ENCODE data around the gene IRAK3.
"Not testable (repeated sequence)": the region's sequence is repeated elsewhere in the genome, so short reads cannot be mapped to it uniquely, and the experiment has no call there.

Gene IRAK3

DNA sequence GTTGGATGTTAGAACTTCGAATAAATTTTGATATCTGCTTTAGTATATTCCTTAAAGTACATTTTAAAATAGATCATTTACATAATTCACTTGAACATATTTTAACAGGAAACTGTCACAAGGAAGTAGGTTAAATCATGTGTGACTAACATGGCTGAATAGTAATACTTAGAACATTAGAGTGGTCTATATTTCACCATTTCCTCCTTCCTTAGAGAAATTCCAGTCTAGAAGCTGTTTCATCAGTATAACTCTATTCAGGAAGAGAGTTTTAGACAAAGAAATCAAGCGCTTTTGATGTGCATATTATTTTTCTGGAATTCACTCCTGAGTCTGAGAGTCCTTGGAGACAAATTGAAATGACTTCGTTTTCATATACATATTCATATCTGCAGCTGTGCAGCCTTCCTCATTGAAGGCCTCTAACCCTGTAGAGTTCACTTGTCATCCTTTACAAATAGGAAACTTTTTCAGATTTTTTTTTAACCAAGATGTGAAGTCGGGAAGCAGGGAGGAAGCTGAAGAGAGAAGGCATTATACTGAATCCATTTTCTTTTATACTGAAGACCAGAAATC, 28.4 kb downstream of the IRAK3 start:
- DNase-seq, result no peak

DNA sequence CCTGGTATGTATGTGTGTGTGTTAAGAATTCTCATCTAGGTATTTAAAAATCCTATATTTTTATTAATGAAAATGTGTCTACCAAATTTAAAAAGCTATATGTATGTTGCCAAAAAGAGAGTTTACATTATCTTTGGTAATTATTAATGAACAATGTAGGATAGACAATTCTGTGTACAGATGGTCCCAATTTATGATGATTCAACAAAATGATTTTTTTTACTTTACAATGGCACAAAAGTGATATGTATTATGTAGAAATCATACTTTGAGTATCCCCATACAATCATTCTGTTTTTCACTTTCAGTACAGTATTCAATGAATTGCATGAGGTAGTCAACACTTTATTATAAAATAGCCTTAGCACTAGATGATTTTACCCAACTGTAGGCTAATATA, 39.4 kb downstream of the IRAK3 start:
- DNase-seq, result no peak

DNA sequence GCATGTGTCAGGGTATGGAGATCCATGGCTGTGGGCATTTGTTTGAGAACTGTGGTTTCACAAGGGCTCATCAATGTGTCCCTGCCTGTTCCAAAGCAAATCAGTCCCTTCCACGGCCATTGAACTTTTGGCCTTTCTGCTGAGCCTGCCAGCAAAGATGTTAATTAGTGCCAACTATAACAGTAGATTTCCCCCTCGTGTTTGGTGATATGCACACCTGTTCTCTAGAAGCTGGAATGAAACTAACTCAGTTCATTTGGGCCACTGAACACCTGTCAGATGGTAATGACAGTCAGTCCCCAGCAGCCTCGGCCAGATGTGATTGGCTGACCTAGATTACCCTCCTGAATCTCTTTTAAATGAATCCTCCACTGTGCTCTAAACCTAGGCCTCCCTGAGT, 43.2 kb downstream of the IRAK3 start:
- no peak for DNase-seq

DNA sequence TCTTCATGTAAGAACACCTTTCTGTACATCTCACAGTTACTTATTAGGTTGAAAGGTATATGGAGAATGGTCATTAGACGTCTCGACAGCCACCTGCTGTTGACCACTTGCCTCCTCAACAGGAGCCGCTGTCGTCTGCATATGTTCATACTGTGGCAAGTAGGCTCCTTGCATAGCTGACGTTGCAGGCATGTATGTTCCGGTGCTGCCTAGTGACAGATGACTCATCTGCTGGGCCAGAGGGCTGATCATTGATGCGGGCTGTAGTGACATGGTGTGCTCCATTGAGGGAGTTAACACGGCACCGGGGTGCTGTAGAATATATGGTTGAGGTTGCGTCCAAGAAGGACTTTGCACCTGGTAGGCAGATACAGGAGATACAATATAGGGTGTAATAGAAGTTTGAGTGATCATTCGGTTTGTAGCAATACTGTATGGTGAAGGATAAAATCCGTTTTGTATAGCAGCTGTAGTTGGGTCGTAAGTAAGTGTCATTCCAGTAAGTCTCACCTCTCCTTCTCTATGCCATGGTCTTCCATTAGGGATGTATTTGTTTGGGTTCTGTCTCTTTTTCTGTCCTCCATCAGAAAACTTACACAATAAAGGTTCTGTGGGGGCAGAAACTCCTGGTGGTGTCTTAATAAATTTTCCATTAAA, 45.2 kb downstream of the IRAK3 start:
- not testable (repeated sequence) for DNase-seq

DNA sequence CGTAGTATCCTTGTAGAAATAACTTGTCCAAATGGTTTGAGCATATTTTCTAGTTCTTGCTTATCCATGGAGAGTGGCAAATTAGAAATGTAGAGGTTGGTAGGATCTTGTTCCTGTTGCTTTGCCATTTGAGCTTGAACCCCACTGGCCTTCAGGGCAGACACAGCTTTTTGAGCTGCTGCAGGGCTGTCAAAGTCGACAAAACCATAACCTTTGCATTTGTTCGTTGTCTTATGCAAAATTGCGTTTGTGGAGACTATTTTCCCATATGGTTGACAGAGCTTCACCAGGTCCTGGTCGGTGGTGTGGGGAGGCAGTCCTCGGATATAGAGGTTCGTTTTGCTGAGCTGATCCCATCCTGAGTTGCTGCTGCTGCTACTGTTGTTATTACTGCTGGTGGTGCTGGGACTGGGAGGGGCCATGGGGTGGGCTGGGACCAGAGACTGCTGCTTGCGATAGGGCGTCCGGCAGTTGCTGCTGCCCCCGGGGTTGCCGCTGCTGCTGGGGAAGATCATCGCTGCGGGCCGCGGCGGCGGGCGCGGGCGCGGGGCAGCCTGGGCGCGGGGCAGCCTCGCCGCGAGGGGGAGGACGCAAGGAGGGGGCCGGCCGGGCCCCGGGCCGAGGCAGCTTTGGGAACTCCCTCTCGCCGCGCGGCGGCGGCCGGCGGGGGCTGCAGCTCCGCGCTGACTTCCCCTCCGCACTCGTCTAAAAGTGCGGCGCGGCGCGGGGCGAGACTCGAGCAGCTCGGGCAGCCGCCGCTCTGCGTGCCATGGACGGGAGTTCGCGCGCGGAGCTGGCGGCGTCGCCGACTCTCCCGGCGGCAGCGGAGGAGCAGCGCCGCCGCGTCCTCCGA, 46.0 kb downstream of the IRAK3 start:
- not testable (repeated sequence) for DNase-seq

DNA sequence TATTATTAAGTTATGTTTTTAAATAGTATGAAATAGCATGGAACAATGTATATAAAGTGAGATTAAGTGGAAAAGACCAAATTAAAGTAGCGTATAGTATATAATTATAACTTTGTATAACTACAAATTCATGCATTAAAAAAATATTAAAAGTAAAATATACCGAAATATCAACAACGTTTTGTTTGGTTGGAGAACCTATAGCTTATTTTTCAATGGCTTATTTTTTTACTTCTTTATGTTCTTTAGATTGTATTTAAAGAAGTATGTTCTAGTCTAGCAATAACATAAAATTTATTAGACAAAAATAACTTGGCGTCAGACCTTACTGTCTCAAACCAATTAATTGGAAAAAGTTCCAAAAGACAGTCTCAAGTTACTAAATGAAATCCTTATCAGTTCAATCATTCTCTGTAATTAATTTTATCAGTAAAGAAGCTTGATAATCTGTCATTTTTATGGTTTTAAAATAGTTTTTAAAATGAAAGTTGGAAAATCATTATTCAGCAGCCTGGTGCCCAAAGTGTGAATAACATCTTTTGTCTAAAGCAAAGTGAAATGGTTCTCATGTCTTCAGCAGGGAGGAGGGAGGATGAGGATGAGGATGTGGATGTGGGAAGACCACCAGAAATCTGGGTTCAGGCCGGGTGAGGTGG, 46.7 kb downstream of the IRAK3 start:
- DNase-seq, result no peak

DNA sequence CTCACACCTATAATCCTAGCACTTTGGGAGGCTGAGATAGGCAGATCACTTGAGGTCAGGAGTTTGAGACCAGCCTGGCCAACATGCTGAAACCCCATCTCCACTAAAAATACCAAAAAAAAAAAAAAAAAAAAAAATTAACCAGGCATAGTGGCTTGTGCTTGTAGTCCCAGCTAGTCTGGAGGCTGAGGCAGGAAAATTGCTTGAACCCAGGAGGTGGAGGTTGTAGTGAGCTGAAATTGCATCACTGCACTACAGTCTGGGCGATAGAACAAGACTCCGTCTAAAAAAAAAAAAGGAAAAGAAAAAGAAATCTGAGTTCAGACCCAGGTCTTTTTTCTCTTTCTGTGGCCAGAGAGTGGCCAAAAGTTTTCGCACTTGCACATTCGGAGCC, 47.3 kb downstream of the IRAK3 start:
- not testable (repeated sequence) for DNase-seq

DNA sequence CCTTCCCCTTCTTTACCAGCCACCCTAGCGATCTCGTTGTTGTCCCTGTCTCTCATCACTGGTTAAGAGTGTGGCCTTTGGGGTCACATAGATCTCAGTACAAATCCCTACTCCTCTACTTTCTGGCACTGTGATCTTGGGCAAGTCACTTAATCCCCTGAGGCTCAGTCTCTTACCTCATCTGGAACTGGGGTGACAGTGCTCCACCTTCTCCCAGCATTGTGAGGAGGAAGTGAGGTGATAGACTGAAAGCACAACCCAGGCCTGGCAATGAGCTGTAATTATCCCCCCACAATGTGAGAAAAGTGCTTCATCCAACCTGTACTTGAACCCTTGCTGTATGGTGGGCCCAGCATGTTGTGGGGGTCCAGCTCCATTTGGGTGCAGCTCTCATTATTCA, 48.0 kb downstream of the IRAK3 start:
- DNase-seq, result no peak

DNA sequence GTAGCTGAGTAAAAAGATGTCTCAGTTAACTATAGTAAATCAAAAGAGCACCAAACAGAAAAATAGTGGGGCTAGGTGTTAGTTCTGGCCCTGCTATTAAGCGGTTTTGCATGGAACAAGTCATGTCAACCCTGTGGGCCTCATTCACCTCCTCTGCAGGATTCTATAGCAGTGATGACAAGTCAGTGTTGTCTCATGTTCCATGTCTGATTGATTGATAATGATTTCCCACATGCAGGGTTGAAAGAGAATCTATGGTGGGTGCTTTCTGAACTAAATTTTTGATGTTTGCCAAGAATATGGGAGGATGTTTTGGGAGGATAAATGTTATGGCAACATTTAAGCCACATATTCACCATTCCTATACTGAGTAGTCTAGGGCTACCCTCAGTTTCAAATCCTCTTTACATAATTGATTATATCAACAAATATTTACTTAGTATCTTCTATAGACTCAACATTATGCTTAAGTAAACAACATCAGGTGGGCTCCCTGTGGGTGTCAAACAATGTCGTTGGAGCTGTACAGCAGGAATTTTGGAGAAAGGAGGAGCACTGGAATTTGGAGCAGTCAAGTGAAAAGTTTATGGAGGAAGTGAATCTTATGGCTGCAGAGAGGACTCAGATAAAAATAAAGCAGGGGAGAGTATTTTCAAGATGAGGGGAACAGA, 48.6 kb downstream of the IRAK3 start:
- DNase-seq, result no peak

DNA sequence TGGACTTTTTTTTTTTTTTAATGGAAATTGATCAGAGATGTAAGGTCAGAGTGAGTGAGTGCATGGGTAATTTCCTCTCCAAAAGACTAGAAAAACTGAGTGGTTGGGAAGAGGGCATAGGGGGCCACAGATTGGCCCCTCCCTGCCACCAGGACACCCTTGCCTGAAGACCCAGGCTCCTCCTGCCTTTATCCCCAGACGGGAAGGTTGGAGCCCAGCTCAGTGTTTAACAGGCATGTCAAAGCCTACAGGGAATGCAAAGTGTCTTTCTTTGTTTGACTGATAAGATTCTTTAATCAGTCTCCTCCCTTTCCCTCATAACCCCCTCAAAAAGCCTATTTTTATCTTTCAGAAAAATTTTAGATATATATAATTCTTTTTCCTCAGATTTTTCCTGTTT, 50.3 kb downstream of the IRAK3 start:
- DNase-seq, result no peak

DNA sequence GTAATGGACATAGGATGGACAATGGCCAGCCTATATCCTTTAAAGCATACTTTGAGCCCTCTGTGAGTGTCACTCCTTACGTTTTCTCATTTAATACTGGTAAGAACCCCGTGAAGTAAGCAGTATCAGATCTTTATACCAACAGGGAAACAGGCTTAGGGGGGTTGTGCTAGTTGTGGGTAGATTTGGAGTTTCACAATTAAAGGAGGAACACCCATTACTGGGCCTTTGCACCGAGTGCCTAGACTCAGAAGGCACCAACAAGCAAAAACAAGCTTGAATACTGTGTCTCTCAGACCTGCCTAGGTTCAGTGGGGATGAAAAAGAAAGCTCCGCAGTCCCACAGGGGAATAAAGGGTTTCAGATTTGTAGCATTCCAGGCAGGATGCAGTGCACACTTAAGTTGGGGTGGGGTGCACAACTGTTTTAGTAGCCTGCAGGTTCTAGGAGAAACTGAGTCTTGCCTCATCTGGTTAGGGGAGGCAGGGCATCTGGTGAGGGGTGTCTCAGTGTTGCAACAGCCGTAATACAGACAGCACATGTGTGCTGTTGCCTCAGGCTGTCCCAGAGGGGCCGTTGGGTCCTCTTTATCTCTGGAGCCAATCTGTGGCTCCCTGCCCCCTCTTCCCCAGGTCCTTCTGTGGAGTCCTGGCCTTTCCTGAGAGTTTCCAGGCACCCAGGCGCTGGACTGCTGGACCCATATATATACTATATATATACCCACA, 51.2 kb downstream of the IRAK3 start:
- DNase-seq, result no peak

DNA sequence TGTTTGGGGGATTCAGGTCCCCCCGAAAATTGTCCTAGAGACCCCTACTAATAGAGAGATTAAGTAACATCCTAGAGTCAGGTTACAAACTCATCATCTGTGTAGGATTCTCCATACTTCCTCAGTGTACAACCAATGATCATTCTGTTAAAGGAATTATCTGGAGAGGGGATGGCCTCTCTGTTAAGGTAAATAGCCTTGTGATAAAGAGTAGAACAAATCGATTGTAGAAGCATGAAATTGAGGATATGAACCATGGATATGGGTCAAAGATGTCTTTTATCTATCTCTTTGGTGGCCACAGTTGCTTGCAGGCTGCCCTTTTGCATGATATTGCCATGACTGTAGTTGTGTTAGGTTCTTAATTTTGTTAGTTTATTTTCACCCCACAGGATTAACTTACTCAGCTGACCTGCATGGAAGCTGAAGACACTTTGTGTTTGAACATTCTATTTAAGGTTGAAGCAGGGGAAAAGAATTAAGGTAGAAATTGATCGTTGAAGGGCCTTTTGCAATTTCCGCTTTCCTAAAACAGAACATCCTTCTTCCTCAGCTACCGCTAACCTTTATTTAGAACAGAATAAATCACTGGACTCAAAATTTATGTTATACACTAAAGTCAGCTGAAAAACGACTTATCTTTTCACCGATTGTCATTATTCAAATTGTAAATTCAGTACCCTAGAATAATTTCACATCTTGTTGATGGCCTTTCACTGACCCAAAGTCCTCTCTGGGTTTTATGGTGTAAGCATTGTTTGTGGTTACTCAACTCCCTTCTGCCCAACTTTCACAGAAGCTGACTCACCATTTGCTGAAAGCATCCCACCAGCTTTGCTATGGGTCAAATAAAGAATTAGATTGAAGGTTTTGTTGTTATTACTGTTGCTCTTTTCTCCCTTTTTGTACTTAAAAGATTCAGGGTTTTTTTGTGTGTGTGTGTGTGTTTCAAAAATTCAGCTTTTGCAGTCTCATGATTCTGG, 52.3 kb downstream of the IRAK3 start:
- DNase-seq, result no peak

DNA sequence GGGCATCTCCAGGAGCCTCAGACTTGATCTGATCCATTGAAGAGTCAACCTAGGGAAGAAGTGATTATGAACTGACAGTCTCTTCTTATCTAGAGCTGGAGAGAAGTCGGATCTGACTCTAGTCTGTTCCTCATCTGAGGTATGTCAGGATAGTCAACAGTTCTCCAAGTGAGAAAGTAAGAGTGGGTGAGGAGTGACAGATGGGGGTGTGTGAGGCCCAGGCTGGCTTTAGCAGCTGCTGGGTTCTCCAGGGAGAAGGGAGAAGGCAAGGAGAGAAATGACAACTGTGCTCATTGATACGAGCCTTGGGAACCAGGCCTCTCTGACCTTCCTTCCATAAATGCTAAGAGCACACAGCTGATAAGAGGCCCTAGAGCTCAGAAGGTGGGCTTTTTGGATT, 53.3 kb downstream of the IRAK3 start:
- DNase-seq, result no peak

DNA sequence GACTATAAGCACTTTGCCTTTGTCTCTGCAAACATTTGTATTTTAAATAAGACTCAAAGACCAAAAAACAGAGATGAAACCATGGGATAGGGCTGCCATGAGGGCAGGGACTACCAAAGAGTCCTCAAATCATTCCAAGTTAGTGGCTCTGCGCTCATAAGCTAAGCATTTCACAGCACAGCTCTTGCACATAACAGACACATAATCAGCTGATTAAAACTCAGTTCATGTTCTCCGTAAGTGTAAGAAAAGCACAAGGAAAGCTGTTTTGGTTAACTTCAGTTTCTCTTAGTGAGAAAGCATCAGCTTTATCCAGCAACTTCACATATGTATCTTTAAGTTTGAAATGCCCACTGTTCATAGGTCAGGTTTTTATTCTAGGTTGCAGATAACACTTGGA, 54.9 kb downstream of the IRAK3 start:
- no peak for DNase-seq

DNA sequence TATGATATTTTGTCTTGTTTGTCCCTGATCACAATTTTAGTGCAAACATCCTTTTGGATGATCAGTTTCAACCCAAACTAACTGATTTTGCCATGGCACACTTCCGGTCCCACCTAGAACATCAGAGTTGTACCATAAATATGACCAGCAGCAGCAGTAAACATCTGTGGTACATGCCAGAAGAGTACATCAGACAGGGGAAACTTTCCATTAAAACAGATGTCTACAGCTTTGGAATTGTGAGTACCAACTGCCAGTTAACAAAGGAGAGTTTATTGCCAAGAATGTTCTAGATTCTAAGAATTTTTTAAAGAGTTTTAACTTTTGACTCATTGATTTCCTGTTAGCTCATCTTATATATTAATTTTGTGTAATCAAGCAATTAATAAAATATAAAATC, 55.4 kb downstream of the IRAK3 start:
- DNase-seq, result no peak

DNA sequence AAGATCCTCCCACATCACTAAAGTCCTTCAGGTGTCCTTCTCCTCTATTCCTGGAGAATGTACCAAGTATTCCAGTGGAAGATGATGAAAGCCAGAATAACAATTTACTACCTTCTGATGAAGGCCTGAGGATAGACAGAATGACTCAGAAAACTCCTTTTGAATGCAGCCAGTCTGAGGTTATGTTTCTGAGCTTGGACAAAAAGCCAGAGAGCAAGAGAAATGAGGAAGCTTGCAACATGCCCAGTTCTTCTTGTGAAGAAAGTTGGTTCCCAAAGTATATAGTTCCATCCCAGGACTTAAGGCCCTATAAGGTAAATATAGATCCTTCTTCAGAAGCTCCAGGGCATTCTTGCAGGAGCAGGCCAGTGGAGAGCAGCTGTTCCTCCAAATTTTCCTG, 58.7 kb downstream of the IRAK3 start:
- no peak for DNase-seq

DNA sequence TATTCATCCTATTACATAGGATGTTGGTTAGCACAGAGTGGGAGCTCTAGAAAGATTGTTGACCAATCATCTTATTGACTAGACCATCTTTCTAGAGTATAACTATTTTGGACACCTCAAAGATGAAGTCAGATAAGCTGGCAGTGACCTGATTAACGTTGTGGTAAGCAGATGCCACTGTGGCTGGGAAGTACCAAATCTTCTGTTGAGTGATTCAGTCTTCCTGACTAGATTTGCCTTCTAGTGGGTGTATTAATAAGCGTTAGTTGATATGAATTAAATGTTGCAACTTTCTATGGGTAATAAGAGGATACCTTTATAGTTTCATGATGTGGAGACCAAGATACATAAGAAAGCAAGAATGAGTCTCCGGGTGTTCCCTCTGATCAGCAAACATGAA, 62.0 kb downstream of the IRAK3 start:
- no peak for DNase-seq

DNA sequence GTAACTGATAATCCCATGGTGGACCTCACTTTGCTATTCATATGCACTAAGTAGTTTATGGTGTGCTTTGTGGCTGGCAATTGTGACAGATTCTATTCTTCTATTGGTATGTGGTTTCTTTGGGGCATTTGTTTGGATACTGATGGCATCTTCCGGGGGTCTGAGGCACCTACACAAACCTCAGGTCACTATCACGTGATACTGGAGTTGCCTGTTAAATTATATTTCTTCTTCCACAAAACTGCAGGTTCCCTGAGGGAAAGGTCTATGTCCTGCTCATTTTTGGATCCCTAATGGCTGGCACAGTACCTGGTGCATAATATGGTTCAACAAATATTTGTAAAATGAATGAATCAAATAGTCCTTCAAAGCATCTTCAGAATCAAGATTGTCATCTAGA, 63.8 kb downstream of the IRAK3 start:
- no peak for DNase-seq

DNA sequence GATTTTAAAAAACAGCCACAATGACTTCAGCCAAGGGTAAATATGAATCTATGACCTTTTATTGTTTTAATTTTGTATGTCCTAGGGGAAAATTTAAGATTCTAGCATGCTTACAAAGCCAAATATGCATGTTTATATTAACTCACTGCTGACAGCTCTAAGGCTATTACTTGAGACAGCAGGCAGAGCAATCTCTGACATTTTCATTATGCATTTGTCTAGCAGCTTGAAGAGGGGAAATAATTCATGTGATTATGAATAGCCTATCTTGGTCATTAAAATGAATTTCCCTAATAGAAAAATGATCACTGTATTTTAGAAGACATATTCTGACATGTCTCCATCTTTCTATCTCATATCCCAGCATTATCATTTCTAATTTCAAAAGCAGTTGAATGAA, 66.7 kb downstream of the IRAK3 start:
- no peak for DNase-seq

DNA sequence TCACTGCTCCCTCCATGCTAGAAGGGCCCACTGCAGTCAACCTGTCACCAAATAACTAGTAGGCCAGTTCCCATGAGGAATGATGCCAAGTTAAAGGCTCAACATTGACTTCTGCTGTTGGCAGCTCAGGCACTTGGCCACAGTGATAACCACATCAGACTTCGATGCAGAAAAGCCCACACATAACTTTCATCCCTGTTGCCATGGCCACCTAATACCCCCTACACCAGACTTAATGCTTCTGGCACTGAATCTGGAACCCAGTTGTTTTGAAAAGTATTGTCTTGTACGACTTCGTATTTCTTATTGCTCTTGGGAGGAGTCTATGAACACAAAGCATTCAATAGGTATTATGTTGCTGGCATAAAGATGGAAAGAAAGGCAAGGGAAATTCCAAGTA, 69.0 kb downstream of the IRAK3 start:
- no peak for DNase-seq

DNA sequence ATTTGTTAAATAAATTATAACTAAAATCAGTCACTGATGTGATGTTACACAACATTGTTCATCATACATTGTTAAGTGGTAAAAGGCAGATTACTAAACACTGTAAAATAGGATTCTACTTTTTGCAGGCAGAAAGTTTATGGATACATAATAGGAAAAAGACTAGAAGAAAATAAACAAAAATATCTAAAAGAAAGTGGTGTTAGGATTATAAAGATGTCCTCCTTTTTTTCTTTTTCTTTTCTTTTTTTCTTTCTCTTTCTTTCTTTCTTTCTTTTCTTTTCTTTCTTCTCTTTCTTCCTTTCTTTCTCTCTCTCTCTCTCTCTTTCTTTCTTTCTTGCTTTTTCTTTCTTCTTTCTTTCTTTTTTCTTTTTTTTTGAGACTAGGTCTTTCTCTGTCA, 73.7 kb downstream of the IRAK3 start:
- no peak for DNase-seq

Measured in NCI-H187 treated with DMSO at 0.1 percent for 48 hours (cell line).